ENCODE data around the gene CHURC1.
"Not testable (repeated sequence)": the region's sequence is repeated elsewhere in the genome, so short reads cannot be mapped to it uniquely, and the experiment has no call there.

Gene CHURC1

GRCh38 chr14:64910847-64911495 is 3.3 kb upstream of the CHURC1 start:
- ATAC-seq: no peak

- ATAC-seq: no peak
Measured at GRCh38 chr14:64912261-64912660, 2.0 kb upstream of the CHURC1 start.

GRCh38 chr14:64913477-64913876 is 778 bp upstream of the CHURC1 start:
- not testable (repeated sequence) for ATAC-seq

GRCh38 chr14:64915029-64915424 is 772 bp downstream of the CHURC1 start:
- no peak for ATAC-seq

GRCh38 chr14:64915797-64916196 is 1.5 kb downstream of the CHURC1 start:
- no peak for ATAC-seq

- ATAC-seq: no peak
Measured at GRCh38 chr14:64918216-64918615, 4.0 kb downstream of the CHURC1 start.

GRCh38 chr14:64919215-64919614 is 5.0 kb downstream of the CHURC1 start:
- no peak for ATAC-seq

- ATAC-seq: no peak
Measured at GRCh38 chr14:64919618-64920017, 5.4 kb downstream of the CHURC1 start.

GRCh38 chr14:64920465-64920864 is 6.2 kb downstream of the CHURC1 start:
- no peak for ATAC-seq

- ATAC-seq: no peak
Measured at GRCh38 chr14:64923015-64923414, 8.8 kb downstream of the CHURC1 start.

GRCh38 chr14:64926398-64926995 is 12.2 kb downstream of the CHURC1 start:
- no peak for ATAC-seq

- no peak for ATAC-seq
Measured at GRCh38 chr14:64927031-64927430, 12.8 kb downstream of the CHURC1 start.

GRCh38 chr14:64928239-64929013 is 14.2 kb downstream of the CHURC1 start:
- peak; percentile 56 to 63 for ATAC-seq

GRCh38 chr14:64929014-64929359 is 14.7 kb downstream of the CHURC1 start:
- ATAC-seq: peak in 1 of 2 donors; percentile 44

GRCh38 chr14:64930085-64930843 is 16.0 kb downstream of the CHURC1 start:
- ATAC-seq: no peak

GRCh38 chr14:64931123-64931522 is 16.9 kb downstream of the CHURC1 start:
- ATAC-seq: no peak

- no peak for ATAC-seq
Measured at GRCh38 chr14:64932231-64932630, 18.0 kb downstream of the CHURC1 start.

GRCh38 chr14:64934338-64934929 is 20.2 kb downstream of the CHURC1 start:
- ATAC-seq: no peak

- ATAC-seq: peak; percentile 77 to 78
Measured at GRCh38 chr14:64935508-64935907, 21.3 kb downstream of the CHURC1 start.

- ATAC-seq: no peak
Measured at GRCh38 chr14:64937171-64937820, 23.0 kb downstream of the CHURC1 start.

GRCh38 chr14:64937821-64938193 is 23.6 kb downstream of the CHURC1 start:
- ATAC-seq: no peak

All from activated CD4-positive, CD25-positive, alpha-beta regulatory T cell treated with anti-CD3 and anti-CD28 coated beads, Interleukin-2, amount 50 U/mL, for 24 hours (primary cell).